ENCODE measurements around the gene NCF4. TPM values are rescaled to one million over a fixed set of nuclear protein-coding genes. Genes with fewer than 3 reads are reported as not detected.

The NCF4 gene
- polyA plus RNA-seq, 3 donors from 2014 or later = 0.75 to 3.1 (median 3.0) TPM

GRCh38 chr22:36826262-36826661 lies 34.5 kb upstream of the NCF4 start:
- Mint-ChIP-seq H3K4me3 (no peak overlapping the region), H3K4me1 (no peaks in the 10 kb centered on the region), H3K36me3 (no peaks in the 10 kb centered on the region), H3K27me3 (ENCODE audit: low read depth in 3 of 3) (peaks cover 3 to 4% (median 4%) of the 10 kb centered on the region in 3 donors), H3K27ac (no peak overlapping the region), H3K9me3 (no peaks in the 10 kb centered on the region)
- no peak for DNase-seq

GRCh38 chr22:36828815-36829214 lies 32.0 kb upstream of the NCF4 start:
- Mint-ChIP-seq H3K4me3 (no peak overlapping the region), H3K4me1 (no peaks in the 10 kb centered on the region), H3K27me3 (ENCODE audit: low read depth in 3 of 3) (peaks cover 2 to 6% (median 3%) of the 10 kb centered on the region in 3 donors), H3K27ac (no peak overlapping the region), H3K36me3 (no peaks in the 10 kb centered on the region), H3K9me3 (no peaks in the 10 kb centered on the region)
- no peak for DNase-seq

- Mint-ChIP-seq H3K4me1 (no peaks in the 10 kb centered on the region), H3K27me3 (ENCODE audit: low read depth in 3 of 3) (peaks cover 2 to 6% (median 3%) of the 10 kb centered on the region in 3 donors), H3K27ac (no peak overlapping the region), H3K36me3 (no peaks in the 10 kb centered on the region), H3K4me3 (no peak overlapping the region), H3K9me3 (no peaks in the 10 kb centered on the region)
- no peak for DNase-seq
These were observed 31.3 kb upstream of the NCF4 start for GRCh38 chr22:36829370-36830002.

GRCh38 chr22:36830601-36831000 lies 30.2 kb upstream of the NCF4 start:
- Mint-ChIP-seq H3K27me3 (ENCODE audit: low read depth in 3 of 3) (peaks cover 2 to 6% (median 3%) of the 10 kb centered on the region in 3 donors), H3K4me3 (no peak overlapping the region), H3K36me3 (no peaks in the 10 kb centered on the region), H3K4me1 (no peaks in the 10 kb centered on the region), H3K9me3 (no peaks in the 10 kb centered on the region), H3K27ac (no peak overlapping the region)
- no peak for DNase-seq

GRCh38 chr22:36831206-36831605 lies 29.6 kb upstream of the NCF4 start:
- Mint-ChIP-seq H3K4me1 (no peaks in the 10 kb centered on the region), H3K36me3 (no peaks in the 10 kb centered on the region), H3K27me3 (ENCODE audit: low read depth in 3 of 3) (peaks cover 2 to 6% (median 3%) of the 10 kb centered on the region in 3 donors), H3K9me3 (no peaks in the 10 kb centered on the region), H3K27ac (no peak overlapping the region), H3K4me3 (no peak overlapping the region)
- DNase-seq = no peak

GRCh38 chr22:36831717-36832116 lies 29.1 kb upstream of the NCF4 start:
- H3K36me3 Mint-ChIP-seq = no peaks in the 10 kb centered on the region
- no peak for DNase-seq
- H3K4me3 Mint-ChIP-seq = no peak overlapping the region
- no peak overlapping the region for H3K27ac Mint-ChIP-seq
- H3K9me3 Mint-ChIP-seq = no peaks in the 10 kb centered on the region
- peaks cover 2 to 6% (median 3%) of the 10 kb centered on the region in 3 donors for H3K27me3 Mint-ChIP-seq (ENCODE audit: low read depth in 3 of 3)
- H3K4me1 Mint-ChIP-seq = no peaks in the 10 kb centered on the region

- peaks cover 1 to 4% (median 2%) of the 10 kb centered on the region in 3 donors for H3K27me3 Mint-ChIP-seq (ENCODE audit: low read depth in 3 of 3)
- no peaks in the 10 kb centered on the region for H3K36me3 Mint-ChIP-seq
- no peak overlapping the region for H3K4me3 Mint-ChIP-seq
- no peaks in the 10 kb centered on the region for H3K9me3 Mint-ChIP-seq
- H3K4me1 Mint-ChIP-seq = no peaks in the 10 kb centered on the region
- no peak for DNase-seq
- no peak overlapping the region for H3K27ac Mint-ChIP-seq
These were observed 27.7 kb upstream of the NCF4 start for GRCh38 chr22:36833073-36833472.

- no peaks in the 10 kb centered on the region for H3K4me1 Mint-ChIP-seq
- H3K27me3 Mint-ChIP-seq (ENCODE audit: low read depth in 3 of 3) = peaks cover 2 to 4% (median 3%) of the 10 kb centered on the region in 3 donors
- H3K4me3 Mint-ChIP-seq = no peak overlapping the region
- H3K9me3 Mint-ChIP-seq = no peaks in the 10 kb centered on the region
- H3K27ac Mint-ChIP-seq = no peak overlapping the region
- no peaks in the 10 kb centered on the region for H3K36me3 Mint-ChIP-seq
- no peak for DNase-seq
These were observed 24.9 kb upstream of the NCF4 start for GRCh38 chr22:36835903-36836302.

GRCh38 chr22:36838119-36839030 lies 22.4 kb upstream of the NCF4 start:
- H3K9me3 Mint-ChIP-seq = no peaks in the 10 kb centered on the region
- no peak overlapping the region for H3K4me3 Mint-ChIP-seq
- no peaks in the 10 kb centered on the region for H3K36me3 Mint-ChIP-seq
- DNase-seq = no peak
- H3K4me1 Mint-ChIP-seq = no peaks in the 10 kb centered on the region
- no peak overlapping the region for H3K27ac Mint-ChIP-seq
- peaks cover 0 to 8% (median 6%) of the 10 kb centered on the region in 3 donors for H3K27me3 Mint-ChIP-seq (ENCODE audit: low read depth in 3 of 3)

GRCh38 chr22:36839356-36840073 lies 21.3 kb upstream of the NCF4 start:
- Mint-ChIP-seq H3K27ac (peak overlapping the region in 1 of 6 donors; percentile 51), H3K27me3 (ENCODE audit: low read depth in 3 of 3) (peaks cover 2 to 8% (median 6%) of the 10 kb centered on the region in 3 donors)
- no peak for DNase-seq

GRCh38 chr22:36840106-36840505 lies 20.7 kb upstream of the NCF4 start:
- Mint-ChIP-seq H3K4me3 (no peak overlapping the region), H3K9me3 (no peaks in the 10 kb centered on the region), H3K4me1 (no peaks in the 10 kb centered on the region), H3K36me3 (no peaks in the 10 kb centered on the region), H3K27ac (no peak overlapping the region), H3K27me3 (ENCODE audit: low read depth in 3 of 3) (peaks cover 2 to 13% (median 6%) of the 10 kb centered on the region in 3 donors)
- DNase-seq = no peak

More at GRCh38 chr22:36839356-36840073, 21.3 kb upstream of the NCF4 start:
- Mint-ChIP-seq H3K36me3 (no peaks in the 10 kb centered on the region), H3K4me3 (no peak overlapping the region), H3K4me1 (no peaks in the 10 kb centered on the region), H3K9me3 (no peaks in the 10 kb centered on the region)

- Mint-ChIP-seq H3K4me1 (no peaks in the 10 kb centered on the region), H3K4me3 (no peak overlapping the region), H3K27me3 (ENCODE audit: low read depth in 3 of 3) (peaks cover 2 to 20% (median 7%) of the 10 kb centered on the region in 3 donors), H3K9me3 (no peaks in the 10 kb centered on the region), H3K36me3 (no peaks in the 10 kb centered on the region), H3K27ac (no peak overlapping the region)
- no peak for DNase-seq
These were observed 14.5 kb upstream of the NCF4 start for GRCh38 chr22:36846271-36846670.

GRCh38 chr22:36846949-36847348 lies 13.9 kb upstream of the NCF4 start:
- Mint-ChIP-seq H3K36me3 (no peaks in the 10 kb centered on the region), H3K9me3 (no peaks in the 10 kb centered on the region), H3K4me3 (no peak overlapping the region), H3K27me3 (ENCODE audit: low read depth in 3 of 3) (peaks cover 2 to 16% (median 3%) of the 10 kb centered on the region in 3 donors), H3K4me1 (no peaks in the 10 kb centered on the region), H3K27ac (no peak overlapping the region)
- DNase-seq = no peak

- Mint-ChIP-seq H3K36me3 (no peaks in the 10 kb centered on the region), H3K4me3 (no peak overlapping the region), H3K27me3 (ENCODE audit: low read depth in 3 of 3) (peaks cover 2 to 9% (median 7%) of the 10 kb centered on the region in 3 donors), H3K4me1 (peaks cover 12 to 14% of the 10 kb centered on the region in 2 donors), H3K9me3 (no peaks in the 10 kb centered on the region), H3K27ac (no peak overlapping the region)
- no peak for DNase-seq
These were observed 10.8 kb upstream of the NCF4 start for GRCh38 chr22:36850056-36850455.

Data from immature natural killer cell (primary cell).